Measurements from ENCODE around the gene SLC6A7.
"Not testable (repeated sequence)": the region's sequence is repeated elsewhere in the genome, so short reads cannot be mapped to it uniquely, and the experiment has no call there.

The SLC6A7 gene

DNA sequence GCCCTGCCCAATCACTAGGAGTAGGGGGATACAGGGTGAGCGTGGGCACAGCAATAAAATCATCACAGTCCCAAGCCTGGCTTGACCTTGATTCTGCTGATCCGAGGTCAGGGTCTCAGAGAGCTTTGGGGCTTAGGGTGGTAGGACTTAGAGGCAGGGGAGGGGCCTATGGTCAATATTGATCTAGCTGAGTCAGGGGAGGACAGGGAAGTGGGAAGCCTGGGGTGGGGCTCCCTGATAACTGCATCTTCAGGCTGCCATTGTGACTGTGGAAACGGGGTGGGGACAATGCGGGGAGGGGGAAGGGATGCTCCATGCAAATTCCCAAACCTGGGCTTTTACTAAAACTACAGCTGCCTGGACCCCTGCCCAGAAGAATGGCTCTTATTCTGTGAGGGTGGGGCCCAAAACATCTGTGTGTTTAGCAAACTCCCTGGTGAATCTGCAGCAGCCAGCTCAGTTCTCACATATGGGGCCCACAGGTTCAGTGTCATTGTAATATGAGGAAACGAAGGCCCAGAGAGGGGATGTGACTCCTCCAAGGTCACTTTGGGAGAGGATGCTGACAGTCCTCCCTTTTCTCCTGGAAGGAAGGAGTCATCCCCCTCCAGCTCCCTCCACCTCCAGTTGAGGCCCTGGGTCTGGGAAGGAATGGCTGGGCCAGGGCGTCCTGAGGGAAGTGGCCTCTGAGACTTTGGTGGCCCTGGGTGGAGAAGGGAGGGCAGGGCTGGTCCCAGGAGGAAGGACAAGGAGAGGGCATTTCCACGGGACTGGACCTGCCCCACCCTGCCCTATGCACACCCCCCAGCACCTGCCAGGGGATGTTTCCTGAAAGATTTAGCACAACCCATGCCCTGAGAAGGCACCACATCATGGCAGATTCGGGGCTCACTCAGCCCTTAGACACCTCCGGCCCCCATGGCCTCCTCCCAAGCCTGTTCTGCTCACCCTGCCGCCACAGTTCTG, 26.4 kb downstream of the SLC6A7 start:
- DNase-seq (ENCODE audit: extremely low read depth in 1 of 2, low read depth in 1 of 2): no peak

DNA sequence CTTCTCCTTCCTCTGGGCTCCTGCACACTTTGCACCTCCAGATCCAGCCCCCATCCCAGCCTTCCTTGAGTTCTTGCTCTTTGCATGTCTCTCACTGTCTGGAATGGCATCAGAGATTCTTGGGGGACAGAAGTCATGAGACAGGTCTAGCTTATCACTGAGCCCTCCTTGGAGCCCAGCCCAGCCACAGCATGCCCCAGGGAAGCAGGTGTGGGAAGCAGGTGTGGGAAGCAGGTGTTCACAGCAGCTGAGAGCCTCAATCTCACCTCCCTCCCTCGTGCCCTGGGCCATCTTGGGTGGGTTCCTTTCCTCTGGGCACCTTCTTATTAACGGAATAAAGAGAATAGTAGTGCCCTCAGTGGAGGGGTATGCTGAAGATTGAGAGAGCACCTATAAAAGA, 27.2 kb downstream of the SLC6A7 start:
- DNase-seq (ENCODE audit: extremely low read depth in 1 of 2, low read depth in 1 of 2): no peak

DNA sequence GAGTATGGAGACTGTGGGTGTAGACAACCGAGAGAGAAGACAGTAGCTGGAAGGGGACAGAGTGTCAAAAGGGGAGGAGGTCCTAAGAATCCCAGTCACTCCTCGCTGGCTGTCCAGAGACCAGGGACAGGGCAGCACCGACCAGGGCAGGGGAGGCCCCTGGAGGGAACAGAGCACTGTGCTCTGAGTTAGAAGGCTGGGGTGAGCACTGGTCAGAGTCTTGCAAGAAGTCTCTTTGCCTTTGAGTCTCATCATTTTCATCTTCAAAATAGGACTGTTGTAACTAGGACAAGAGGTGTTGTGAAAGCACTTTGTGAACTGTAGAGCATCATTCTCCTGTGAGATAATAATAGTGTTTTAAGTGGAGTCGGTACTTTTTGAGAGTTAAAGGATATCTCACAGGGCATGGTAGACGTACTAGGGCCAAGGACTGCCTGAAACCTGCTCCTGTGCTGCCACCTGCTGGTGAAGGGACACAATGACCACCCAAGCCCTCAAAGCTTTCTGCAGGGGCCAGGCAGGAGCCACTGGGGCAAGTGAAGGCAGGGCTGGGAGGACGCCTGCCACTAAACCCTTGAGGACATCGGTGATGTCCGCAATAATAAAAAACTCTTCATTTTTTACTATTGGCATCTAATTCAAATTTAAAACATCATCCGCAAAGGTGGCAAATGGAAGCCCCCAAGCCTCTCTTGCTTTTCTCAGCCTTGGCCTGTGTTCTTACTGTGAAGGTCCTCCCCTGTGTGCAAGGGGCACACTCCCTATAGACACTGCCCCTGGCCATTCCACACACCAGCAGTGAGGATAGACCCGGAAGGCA, 28.2 kb downstream of the SLC6A7 start:
- DNase-seq (ENCODE audit: extremely low read depth in 1 of 2, low read depth in 1 of 2): peak; percentile 55

DNA sequence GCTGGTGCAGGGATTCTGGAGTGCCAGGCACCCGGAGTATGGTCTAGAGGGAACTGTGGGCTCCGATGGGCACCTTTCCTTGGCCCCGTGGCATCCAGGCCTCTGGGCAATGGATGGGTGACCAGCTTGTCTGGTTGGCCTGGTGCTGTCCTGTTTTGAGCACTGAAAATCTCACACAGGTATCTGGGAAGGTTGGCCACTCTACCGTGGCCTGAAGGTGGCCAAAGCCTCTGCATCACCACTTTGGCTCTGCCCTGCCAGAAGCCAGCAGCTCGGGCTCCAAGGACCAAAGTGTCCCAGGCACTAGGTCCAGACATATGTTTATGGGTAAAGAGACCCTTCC, 28.8 kb downstream of the SLC6A7 start:
- DNase-seq (ENCODE audit: extremely low read depth in 1 of 2, low read depth in 1 of 2): no peak

DNA sequence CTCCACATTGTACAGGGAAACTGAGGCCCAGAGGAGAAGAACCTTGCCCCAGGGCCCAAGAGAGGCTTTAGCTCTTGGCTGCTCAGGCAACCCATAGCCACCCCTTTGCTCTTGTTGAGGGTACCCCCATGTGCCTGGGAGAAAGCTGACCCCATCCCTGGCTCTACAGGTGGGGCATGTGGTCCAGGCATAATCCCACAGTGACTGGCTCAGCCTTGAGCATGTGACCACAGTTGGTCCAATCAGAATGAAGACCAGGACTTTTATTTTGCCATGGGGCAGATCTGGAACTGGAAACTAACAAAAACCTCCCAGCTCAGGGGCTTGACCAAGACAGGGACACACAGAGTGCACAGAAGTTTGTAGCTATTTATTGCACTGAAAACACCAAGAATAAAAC, 29.3 kb downstream of the SLC6A7 start:
- DNase-seq (ENCODE audit: extremely low read depth in 1 of 2, low read depth in 1 of 2): no peak

DNA sequence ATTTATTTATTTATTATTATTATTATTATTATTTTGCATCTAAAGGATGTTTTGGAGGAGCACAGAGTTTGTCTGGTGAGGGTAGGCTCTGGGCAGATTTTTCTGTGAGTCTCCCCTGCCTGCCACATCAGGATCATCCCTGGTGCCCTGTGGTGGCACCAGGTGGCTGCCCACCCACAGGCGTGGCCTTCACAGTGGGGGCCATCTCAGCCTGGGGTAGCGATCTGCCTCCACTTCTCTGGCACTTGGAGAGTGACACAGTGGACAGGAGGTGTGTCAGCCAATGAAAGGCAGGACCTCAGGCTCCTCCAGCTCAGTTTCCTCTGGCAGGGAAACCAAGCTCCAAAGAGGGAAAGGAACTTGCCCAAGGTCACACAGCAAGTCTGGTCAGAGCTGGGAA, 30.0 kb downstream of the SLC6A7 start:
- DNase-seq (ENCODE audit: extremely low read depth in 1 of 2, low read depth in 1 of 2): no peak

DNA sequence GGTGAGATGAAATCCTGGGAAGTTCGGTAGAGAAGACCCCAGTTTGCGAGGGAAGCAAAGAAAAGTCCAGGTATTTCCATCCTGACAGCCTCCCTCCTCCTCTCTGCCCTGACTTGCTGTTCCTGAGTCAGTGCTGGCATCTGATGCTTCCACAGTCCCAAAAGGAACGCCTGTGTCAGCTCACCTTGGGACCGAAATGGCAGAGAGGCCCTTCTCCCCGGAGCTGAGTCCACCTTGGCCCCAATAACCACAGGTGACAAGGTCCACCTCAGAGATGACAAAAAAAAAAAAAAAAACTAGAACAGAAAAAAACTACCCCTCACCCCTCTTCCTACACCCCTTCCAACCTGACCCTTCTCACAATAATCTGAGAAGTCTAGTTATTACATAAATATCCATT, 31.6 kb downstream of the SLC6A7 start:
- no peak for DNase-seq (ENCODE audit: extremely low read depth in 1 of 2, low read depth in 1 of 2)

DNA sequence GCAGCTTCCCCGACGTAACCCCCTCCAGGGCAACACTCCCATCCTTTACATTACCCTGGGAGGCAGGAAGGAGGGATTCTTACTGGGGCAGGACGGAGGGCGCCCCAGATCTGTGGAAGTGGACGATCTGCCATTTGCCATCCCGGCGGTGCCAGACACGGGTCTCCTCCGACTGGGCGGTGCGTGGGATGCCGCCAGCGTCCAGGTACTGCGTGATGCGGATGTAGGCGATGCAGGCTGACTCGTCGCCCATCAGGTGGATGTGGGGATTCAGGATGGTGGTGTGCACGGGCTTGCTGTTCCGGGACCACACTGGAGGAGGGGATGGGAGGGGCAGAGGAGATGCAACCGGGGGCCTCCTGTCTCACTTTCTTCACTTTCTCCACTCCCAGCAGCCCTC, 33.0 kb downstream of the SLC6A7 start:
- DNase-seq (ENCODE audit: extremely low read depth in 1 of 2, low read depth in 1 of 2): no peak

DNA sequence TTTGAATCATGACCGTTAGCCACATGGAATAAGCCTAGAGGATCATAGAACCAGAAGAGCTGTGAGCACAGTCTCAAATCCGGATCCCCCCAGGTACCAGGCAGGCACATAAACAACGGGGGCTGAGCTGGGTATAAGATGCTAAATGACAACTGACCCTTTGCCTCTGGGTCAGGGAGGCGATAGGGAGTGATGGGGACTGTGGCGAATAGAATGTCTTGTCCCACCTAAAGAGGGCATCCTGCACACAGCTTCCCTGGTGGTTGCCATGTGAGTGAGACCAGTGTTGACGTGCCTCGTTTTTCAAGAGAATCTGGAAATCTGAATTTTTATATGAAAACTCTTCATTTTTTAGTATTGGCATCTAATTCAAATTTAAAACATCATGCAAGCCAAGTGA, 33.6 kb downstream of the SLC6A7 start:
- no peak for DNase-seq (ENCODE audit: extremely low read depth in 1 of 2, low read depth in 1 of 2)

DNA sequence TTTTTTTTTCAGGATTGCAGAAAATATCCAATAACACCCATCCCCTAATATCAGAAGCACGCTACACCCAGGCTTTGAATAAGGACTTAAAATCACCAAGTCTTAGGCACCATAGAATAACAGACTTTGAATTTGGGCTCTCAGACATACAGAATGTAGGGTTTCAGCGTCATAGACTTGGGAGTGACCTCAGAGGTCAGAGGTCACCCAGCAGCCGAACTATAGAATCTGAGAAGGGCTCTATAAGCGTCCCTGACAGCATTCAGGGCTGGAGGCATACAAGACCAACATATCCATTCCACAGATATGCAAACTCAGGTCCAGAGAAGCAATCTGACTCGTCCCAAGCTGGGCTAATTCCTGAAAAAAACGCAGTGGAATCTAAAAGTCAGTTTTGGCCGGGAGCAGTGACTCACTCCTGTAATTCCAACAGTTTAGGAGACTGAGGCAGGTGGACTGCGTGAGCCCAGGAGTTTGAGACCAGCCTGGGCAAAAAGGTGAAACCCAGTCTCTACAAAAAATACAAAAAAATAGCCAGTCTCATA, 34.7 kb downstream of the SLC6A7 start:
- DNase-seq (ENCODE audit: extremely low read depth in 1 of 2, low read depth in 1 of 2): no peak

DNA sequence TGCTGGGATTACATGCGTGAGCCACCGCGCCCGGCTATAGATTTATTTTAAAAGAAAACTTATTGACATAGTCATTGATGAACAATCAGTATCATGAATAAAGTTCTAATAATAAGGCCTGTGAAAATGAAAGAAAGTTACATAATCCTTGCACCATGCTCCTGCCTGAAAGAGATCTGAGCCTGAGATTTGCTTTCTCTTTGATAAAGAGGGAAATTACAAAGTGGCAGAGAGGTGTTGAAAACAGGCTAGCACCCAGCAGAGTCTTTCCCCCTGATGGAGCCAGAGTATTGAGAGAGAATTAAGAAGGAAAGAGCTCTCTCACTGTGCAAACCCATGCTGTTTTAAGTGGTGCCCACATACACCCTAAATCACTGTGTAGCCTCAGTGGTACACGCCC, 37.2 kb downstream of the SLC6A7 start:
- no peak for DNase-seq (ENCODE audit: extremely low read depth in 1 of 2, low read depth in 1 of 2)

DNA sequence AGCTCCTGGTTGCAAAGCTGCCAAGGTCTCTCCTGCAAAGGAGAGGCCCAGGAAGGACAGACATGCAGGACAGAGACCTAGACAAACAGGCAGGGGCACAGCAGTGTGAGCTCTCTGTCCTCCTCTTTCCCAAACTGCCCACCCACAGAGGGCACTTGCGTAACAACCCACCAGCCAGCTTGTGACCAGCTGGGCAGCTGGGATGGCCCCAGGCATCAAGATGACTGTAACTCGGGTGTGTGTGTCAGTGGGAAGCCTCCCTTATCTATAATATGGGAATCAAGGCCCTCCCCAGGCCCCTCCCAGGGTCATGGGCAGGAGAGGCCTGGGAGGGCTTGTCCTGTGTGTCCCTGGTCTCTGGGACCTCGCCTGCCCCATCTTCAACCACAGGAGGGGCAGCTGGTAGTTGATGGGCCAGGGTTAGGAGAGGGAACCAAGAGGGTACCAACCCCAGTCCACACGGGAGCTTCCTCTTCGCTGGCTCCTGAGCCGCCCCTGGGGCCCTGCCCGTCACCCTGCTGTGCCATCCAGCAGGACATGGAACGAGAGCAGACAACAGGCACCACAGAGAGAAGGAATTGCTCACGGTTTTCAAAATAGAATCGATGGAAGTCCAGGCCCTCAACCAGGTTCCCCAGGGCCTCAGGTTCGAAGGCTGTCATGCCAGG, 37.9 kb downstream of the SLC6A7 start:
- DNase-seq (ENCODE audit: extremely low read depth in 1 of 2, low read depth in 1 of 2): no peak

DNA sequence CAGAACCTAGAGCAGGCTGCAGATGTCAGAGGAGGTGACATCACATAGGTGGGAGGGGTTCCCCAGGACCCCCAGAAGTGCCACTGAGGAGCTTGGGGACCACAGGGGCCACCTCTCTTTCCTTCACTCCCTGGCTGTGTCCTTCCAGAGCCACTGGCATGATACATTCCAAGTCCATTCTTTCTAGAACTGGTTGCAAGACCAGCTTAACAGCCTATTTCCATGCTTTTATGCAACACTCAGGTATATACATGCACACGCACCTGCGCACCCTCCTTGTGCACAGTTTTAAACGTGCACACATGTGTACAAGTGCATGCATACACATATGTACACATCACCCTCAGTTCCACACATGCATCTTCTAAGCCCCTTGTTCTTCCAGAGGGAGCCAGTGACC, 39.7 kb downstream of the SLC6A7 start:
- DNase-seq (ENCODE audit: extremely low read depth in 1 of 2, low read depth in 1 of 2): no peak

DNA sequence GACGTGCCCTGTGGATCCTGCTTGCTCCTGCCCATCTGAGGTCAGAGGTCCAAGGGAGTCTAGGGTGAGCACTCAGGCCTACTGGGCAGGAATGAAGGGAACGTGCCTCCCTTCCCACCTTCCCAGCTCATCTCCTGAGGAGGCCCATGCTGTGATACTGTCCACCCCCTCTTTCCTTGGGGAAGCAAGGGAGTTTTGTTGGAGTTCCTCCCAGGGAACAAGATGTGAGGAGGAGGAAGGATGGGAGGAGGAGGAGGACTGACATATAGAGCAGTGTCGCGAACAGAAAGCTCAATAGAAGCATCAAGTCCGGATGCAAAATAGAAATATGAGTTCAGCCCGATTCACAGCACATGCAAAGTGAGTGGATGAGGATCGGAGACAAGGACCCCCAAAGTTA, 41.0 kb downstream of the SLC6A7 start:
- no peak for DNase-seq (ENCODE audit: extremely low read depth in 1 of 2, low read depth in 1 of 2)

DNA sequence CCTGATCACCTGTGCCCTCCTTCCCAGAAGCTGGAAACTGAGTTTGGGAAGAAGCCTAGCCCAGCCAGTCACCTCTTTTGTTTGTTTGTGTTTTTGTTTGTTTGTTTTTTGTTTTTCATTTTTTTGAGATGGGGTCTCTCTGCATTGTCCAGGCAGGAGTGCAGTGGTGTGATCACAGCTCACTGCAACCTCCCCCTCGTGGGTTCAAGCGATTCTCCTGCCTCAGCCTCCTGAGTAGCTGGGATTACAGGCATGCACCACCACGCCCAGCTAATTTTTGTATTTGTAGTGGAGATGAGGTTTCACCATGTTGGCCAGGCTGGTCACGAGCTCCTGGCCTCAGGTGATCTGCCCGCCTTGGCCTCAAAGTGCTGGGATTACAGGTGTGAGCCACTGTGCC, 43.8 kb downstream of the SLC6A7 start:
- DNase-seq (ENCODE audit: extremely low read depth in 1 of 2, low read depth in 1 of 2): not testable (repeated sequence)

DNA sequence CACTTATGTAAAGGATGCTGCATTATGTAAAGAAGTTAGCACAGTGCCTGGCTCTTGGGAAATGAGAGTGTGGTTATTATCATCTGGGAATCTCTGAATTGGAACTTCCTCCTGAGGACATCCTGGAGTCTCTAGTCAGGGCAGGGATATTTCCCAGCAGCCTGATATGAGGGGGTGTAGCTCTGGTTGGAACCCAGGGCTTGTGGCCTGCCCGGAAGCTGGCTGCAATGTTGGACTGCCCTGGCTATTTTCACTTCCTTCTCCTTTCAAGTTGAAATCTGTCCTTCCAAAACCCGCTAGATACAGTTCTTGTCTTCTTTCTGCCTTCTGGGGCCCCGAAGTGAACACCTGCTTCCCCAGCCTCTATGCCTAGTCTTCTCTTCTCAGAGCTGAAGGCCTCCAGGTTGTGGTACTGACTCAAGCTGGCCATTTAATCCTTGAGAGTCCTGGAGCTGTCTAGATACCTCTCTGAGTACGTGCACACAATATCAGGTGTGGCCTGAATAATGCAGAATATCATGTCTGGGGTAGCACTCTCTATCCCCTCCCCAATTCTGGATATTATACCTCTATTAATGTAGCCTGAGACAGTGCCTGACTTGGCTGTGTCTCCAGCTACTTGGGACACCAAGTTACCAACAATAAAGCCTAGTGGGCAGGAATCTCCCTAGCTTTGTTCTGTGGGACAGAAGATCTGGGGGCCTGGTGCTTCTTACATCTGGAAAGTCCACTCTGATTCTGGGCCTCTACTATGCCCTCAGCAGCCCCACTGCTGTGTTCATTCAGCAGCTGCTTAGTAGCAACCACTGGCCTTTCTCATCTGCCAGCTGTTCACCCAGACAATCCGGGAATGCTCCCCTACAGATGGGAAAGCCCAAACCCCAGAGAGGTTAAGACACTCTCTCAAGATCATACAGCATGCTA, 45.0 kb downstream of the SLC6A7 start:
- no peak for DNase-seq (ENCODE audit: extremely low read depth in 1 of 2, low read depth in 1 of 2)

DNA sequence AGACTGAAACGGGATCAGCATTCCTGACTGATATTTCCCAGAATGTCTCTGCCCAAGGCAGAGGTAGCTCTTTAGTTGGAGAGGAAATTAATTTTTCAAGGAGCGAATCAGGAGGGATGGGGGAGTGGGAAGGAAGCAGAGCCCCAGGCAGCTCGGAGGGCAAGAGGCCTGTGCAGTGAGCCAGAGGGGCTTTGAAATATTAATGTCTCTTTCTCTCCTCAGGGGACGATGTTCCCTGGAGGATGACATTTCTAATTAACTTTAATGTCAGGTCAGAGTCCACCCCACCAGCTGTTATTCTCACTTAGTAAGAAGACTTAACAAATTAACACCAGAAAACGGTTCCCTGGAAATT, 45.6 kb downstream of the SLC6A7 start:
- DNase-seq (ENCODE audit: extremely low read depth in 1 of 2, low read depth in 1 of 2): no peak

DNA sequence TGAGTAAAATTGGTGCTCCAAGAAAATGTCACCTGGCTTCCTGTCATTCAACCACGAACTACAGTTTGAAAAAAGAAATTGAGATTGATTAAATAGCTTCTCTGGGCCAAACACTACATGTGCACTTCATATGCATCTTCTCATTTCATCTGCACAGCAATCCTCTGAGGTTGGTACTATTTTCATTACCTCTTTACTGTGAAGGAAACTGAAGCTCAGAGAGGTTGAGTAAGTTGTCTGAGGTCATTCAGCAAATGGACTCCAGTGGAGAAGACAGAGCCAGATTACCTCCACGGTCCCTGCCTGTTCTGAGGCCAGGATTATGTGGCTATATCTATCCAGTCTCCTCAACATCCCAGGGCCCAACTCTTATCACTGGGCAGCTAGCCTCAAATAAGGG, 46.5 kb downstream of the SLC6A7 start:
- DNase-seq (ENCODE audit: extremely low read depth in 1 of 2, low read depth in 1 of 2): no peak

DNA sequence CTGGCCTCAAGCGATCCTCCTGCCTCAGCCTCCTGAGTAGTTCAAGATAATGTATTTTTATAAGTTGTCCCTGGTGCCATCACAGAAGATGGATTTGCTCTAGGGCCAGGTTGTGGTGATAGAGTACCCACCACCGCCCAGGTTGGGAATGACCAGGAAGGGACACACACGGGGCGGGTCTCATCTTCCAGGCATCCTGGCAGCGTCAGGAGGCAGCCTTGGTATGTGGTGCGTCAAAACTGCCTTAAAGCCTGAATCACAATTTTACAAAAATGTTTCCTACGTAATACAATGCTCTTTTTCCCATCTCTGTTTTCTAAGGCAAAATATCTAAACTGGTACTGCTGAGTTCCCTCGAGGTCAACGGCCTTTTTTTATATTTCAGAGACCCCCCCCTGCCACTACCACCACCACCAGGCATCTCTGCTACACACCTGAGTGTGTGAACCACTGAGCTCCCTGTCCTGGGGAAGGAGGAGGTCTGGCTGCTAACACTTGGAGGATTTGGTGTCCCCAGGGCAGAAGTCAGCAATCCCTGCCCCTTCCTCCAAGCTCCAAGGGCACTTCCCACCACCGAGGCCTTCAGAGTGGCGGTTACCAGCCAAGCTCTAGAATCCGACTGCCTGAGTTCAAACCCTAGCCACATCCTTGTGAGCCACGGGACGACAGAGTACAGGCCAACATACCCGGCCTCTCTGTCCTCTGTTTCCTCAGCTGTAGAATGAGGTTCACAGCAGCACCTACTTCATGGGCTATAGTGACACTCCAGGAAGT, 47.3 kb downstream of the SLC6A7 start:
- no peak for DNase-seq (ENCODE audit: extremely low read depth in 1 of 2, low read depth in 1 of 2)

DNA sequence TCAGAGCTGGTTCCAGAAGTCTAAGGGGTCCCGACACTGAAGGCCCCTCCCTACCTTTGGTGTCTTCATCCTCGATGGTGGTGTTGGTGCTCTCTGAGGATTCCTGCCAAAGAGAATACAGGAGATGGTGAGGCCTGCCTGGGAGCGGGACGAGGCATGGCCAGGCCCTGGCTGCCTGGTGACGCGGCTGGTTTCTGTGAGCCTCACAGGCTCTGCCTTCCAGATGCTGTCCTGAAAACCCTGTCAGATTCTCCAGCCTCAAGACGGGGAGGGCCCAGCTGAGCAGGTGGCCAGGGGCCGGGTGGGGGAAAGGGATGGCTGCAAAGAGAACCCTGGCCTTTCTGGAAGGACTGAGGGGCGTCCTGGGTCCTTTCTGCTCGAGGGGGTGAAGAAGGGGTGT, 48.8 kb downstream of the SLC6A7 start:
- DNase-seq (ENCODE audit: extremely low read depth in 1 of 2, low read depth in 1 of 2): no peak
